HEK293 (cell line): ENCODE results near the gene OR10G2.

Source experiments
- ATF2 ChIP-seq: fragments of 450-650 bp; formaldehyde crosslinking; IDR thresholded peaks from 2 replicates; pipeline ENCODE4 v1.5.1; 2016; ENCODE audit warnings: missing biosample characterization, missing genetic modification characterization, low read depth
- CTCF ChIP-seq: fragments of 450-650 bp; formaldehyde crosslinking; IDR thresholded peaks from 2 replicates; pipeline ENCODE4 v1.5.1; 2016; ENCODE audit warnings: missing biosample characterization, missing genetic modification characterization
- REST ChIP-seq: fragments of 450-650 bp; formaldehyde crosslinking; IDR thresholded peaks from 2 replicates; pipeline ENCODE4 v1.5.1; 2016; ENCODE audit warnings: missing biosample characterization, missing genetic modification characterization
- ZNF121 ChIP-seq: fragments of 450-650 bp; formaldehyde crosslinking; IDR thresholded peaks from 2 replicates; pipeline ENCODE4 v1.5.1; 2016; ENCODE audit warnings: missing biosample characterization, missing genetic modification characterization
- ZNF398 ChIP-seq: fragments of 450-650 bp; formaldehyde crosslinking; IDR thresholded peaks from 2 replicates; pipeline ENCODE4 v1.5.1; 2017; ENCODE audit warnings: missing biosample characterization, missing genetic modification characterization
- ZNF510 ChIP-seq: fragments of 450-650 bp; formaldehyde crosslinking; IDR thresholded peaks from 2 replicates; pipeline ENCODE4 v1.5.1; 2018; ENCODE audit warnings: mild to moderate bottlenecking, missing genetic modification characterization, missing biosample characterization; ENCODE audit not compliant: insufficient replicate concordance
- ZNF639 ChIP-seq: fragments of 450-650 bp; formaldehyde crosslinking; IDR thresholded peaks from 2 replicates; pipeline ENCODE4 v1.5.1; 2016; ENCODE audit warnings: missing biosample characterization, missing genetic modification characterization

- TF ChIP-seq ZNF121 (tag by site-specific recombination), result no peak
- TF ChIP-seq ZNF510, result no peak
- no peak for TF ChIP-seq REST (tag by site-specific recombination)
- no peak for TF ChIP-seq ZNF639 (tag by site-specific recombination)
- TF ChIP-seq ATF2, result no peak
- TF ChIP-seq CTCF (tag by site-specific recombination), result no peak
- TF ChIP-seq ZNF398, result no peak
Observed at GRCh38 chr14:21589317-21589716, 45.4 kb downstream of the OR10G2 start.
